Measurements from ENCODE around the gene KCTD2. TPM values are rescaled to one million over a fixed set of nuclear protein-coding genes. Genes with fewer than 3 reads are reported as not detected.

KCTD2 gene
- total RNA-seq, 1 donor from 2014 or later = 24.9 TPM

- peaks cover 4% of the 10 kb centered on the region for H3K27me3 Mint-ChIP-seq
- peaks cover 10% of the 10 kb centered on the region for H3K4me1 Mint-ChIP-seq (ENCODE audit: low read depth)
- no peak overlapping the region for H3K4me3 Mint-ChIP-seq (ENCODE audit: low read depth)
- no peaks in the 10 kb centered on the region for H3K9me3 Mint-ChIP-seq (ENCODE audit: low read depth)
- H3K27ac Mint-ChIP-seq = no peak overlapping the region
- TF ChIP-seq, protein P1, sequence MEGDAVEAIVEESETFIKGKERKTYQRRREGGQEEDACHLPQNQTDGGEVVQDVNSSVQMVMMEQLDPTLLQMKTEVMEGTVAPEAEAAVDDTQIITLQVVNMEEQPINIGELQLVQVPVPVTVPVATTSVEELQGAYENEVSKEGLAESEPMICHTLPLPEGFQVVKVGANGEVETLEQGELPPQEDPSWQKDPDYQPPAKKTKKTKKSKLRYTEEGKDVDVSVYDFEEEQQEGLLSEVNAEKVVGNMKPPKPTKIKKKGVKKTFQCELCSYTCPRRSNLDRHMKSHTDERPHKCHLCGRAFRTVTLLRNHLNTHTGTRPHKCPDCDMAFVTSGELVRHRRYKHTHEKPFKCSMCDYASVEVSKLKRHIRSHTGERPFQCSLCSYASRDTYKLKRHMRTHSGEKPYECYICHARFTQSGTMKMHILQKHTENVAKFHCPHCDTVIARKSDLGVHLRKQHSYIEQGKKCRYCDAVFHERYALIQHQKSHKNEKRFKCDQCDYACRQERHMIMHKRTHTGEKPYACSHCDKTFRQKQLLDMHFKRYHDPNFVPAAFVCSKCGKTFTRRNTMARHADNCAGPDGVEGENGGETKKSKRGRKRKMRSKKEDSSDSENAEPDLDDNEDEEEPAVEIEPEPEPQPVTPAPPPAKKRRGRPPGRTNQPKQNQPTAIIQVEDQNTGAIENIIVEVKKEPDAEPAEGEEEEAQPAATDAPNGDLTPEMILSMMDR (IDR thresholded peaks at IDR 0.05; ENCODE audit: unreplicated experiment) = no peak
- H3K36me3 Mint-ChIP-seq (ENCODE audit: insufficient read depth) = no peaks in the 10 kb centered on the region
- DNase-seq (ENCODE audit: low spot score, unreplicated experiment) = no peak
Measured at GRCh38 chr17:75078284-75079022, 31.4 kb downstream of the KCTD2 start.

DNA sequence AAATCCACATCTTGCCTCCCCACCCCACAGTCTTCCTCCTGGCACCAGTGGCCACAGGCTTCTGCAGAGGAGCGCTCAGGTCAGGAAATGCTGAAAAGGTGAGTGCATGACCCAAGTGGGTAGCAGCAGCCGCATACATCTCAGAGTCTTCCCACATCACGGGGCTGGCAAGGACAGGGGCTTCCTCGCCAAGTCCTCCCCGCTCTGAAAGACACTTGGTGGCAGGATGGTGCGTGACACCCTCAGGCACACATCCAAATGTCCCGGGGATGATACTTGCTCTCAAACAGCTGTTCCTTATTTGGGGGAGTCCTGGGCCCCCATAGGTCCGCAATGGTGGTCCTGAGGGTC, 32.0 kb downstream of the KCTD2 start:
- Mint-ChIP-seq H3K27me3 (peaks cover 4% of the 10 kb centered on the region), H3K36me3 (ENCODE audit: insufficient read depth) (no peaks in the 10 kb centered on the region), H3K9me3 (ENCODE audit: low read depth) (no peaks in the 10 kb centered on the region), H3K4me1 (ENCODE audit: low read depth) (peaks cover 10% of the 10 kb centered on the region), H3K27ac (no peak overlapping the region), H3K4me3 (ENCODE audit: low read depth) (no peak overlapping the region)
- DNase-seq (ENCODE audit: low spot score, unreplicated experiment) = no peak
- TF ChIP-seq, protein P1 (IDR thresholded peaks at IDR 0.05; ENCODE audit: unreplicated experiment) = no peak

DNA sequence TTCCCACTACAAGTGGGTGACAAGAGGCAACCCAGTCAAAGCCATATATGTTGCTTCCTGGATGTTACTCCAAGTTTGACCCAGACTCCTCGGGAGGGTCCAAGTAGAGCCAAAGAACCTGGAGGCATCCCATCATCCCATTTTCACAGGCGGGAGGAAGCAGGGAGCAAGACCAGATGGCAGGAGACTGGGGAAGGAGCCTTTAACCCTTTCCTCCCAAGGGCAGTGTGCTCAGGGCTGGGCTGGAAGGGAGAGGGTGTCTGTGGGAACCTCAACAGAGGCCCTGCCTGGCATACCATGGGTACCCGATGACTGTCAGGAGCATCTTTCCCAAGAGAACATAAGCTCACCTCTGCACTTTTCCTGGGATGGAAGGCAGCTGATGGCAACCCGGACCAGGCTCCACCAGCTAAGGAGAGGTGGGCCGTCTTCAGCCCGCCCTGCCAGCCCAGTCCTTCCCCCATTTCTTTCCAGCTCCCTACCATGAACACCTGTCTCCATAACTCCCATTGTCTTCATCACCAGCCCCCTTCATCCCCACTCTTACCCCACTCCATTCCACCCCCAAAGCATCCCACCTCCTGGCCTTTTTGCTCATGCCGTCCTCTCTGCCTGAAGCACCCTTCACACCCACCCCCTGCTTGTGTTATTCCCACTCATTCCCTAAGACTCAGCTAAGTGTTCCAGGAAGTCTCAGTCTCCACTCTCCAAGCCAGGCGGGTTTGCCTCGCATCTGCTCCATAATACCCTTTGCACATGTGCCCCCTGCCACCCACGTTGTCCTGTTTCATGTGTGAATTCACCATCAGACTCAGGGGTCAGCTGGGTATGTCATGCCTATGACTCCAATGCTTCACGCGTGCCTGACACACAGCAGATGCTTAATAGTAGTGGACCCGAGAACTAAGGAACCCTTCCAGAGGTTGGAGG, 34.9 kb downstream of the KCTD2 start:
- Mint-ChIP-seq H3K4me3 (ENCODE audit: low read depth) (no peak overlapping the region), H3K36me3 (ENCODE audit: insufficient read depth) (no peaks in the 10 kb centered on the region), H3K4me1 (ENCODE audit: low read depth) (peaks cover 13% of the 10 kb centered on the region), H3K27me3 (peaks cover 4% of the 10 kb centered on the region), H3K9me3 (ENCODE audit: low read depth) (no peaks in the 10 kb centered on the region), H3K27ac (no peak overlapping the region)
- no peak for DNase-seq (ENCODE audit: low spot score, unreplicated experiment)
- TF ChIP-seq, protein P1 (IDR thresholded peaks at IDR 0.05; ENCODE audit: unreplicated experiment) = no peak

DNA sequence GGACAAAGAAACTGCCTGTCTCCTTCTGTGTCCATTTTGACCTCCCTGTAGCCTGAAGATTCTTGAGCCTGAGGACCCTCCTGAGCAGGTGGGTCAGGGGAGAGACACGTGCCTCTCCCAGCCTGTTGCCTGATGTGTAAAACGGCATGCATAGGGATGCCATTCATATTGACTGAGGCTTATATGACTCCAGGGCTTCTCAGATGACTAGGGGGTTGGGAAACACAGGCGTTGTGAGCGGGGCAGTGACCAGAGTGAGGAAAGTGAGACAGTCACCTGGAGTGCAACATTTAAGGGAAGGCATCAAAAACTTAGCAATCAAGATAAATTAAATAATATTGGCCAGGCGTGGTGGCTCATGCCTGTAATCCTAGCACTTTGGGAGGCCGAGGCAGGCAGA, 35.7 kb downstream of the KCTD2 start:
- DNase-seq (ENCODE audit: low spot score, unreplicated experiment) = no peak
- TF ChIP-seq, protein P1 (IDR thresholded peaks at IDR 0.05; ENCODE audit: unreplicated experiment) = no peak
- Mint-ChIP-seq H3K27me3 (peaks cover 4% of the 10 kb centered on the region), H3K27ac (no peak overlapping the region), H3K9me3 (ENCODE audit: low read depth) (no peaks in the 10 kb centered on the region), H3K36me3 (ENCODE audit: insufficient read depth) (no peaks in the 10 kb centered on the region), H3K4me3 (ENCODE audit: low read depth) (no peak overlapping the region), H3K4me1 (ENCODE audit: low read depth) (peaks cover 13% of the 10 kb centered on the region)

DNA sequence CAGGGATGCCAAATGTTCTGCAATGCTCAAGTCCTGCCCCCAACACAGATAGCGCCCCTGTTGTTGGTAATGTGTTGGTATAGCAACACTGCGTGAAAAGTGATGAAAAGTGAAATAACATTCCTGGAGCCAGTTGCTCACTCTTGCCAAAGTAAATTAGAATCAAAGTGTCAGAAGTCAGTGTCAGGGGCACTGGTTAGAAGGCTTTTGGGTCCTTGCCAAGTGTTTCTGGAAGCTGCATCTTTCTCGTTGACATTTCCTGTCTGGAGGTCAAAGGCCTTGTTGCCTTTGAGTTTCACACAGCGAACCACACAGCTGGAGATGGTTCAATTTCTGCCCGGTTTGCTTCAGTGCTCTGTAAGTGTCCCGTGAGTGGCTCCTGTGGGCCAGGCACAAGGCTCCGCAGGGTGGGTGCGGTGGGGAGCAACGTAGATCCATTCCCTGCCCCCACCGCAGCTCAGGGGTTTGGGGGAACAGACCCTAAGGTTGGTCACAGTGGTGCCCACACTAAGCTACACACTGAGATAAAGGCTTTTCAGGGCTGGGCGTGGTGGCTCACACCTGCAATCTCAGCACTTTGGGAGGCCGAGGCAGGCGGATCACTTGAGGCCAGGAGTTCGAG, 37.1 kb downstream of the KCTD2 start:
- Mint-ChIP-seq H3K36me3 (ENCODE audit: insufficient read depth) (no peaks in the 10 kb centered on the region), H3K27me3 (peaks cover 4% of the 10 kb centered on the region), H3K9me3 (ENCODE audit: low read depth) (no peaks in the 10 kb centered on the region), H3K4me3 (ENCODE audit: low read depth) (no peak overlapping the region), H3K27ac (no peak overlapping the region), H3K4me1 (ENCODE audit: low read depth) (peaks cover 6% of the 10 kb centered on the region)
- no peak for DNase-seq (ENCODE audit: low spot score, unreplicated experiment)
- TF ChIP-seq, protein P1 (IDR thresholded peaks at IDR 0.05; ENCODE audit: unreplicated experiment) = no peak

All from progenitor cell of endocrine pancreas (in vitro differentiated cells).